Activated CD4-positive, alpha-beta T cell treated with anti-CD3 and anti-CD28 coated beads for 4 hours (primary cell): ENCODE results near the gene ERH.
"Not testable (repeated sequence)": the region's sequence is repeated elsewhere in the genome, so short reads cannot be mapped to it uniquely, and the experiment has no call there.

Experiments used
- DNase-seq, 2 donors: peaks; one replicate each; pipeline ENCODE4 v3.0.0-alpha.2; 2020

The ERH gene

DNA sequence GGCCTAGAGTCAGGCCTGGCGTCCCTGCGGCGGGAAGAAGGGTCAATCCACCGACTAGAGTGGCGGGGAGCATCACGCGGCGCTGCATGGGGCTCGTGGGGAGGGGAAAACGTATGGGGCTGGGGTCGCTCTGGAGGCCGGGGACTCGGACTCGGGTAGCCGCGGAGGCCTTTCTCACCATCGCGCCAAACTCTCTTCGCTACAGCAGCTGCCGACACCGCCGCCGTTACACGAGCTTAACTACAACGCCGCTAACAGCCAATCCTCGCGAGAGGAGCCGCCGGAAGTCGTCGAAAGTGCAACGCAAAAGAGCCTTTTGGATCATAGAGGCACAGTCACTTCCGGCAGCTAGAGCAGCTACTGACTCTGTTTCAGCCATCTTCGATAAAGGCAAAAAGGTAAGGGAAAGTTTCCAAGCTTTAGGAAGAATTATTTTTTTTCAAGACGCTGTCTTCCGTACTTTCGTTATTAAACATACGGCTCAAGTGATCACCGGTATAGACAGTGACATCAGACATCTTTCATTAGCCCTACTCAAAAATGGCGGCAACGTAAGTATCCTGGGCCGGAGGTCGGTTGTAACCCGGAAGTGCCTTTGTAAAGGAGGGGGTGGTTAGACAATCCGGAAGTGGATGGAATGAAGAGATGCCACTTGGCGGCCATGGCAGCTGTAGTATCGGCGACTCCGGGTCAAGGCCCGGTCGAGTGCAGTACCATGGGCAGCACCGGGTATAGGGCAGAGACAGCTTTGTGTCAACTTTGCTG, at the start of gene ERH, which contains the start of gene SLC39A9:
TSS of gene ERH (minus strand) at position 247 of the 765 bp plus-strand sequence. CDS start at position 181, 66 bp downstream.
TSS of gene SLC39A9 (plus strand) at position 640 of the 765 bp plus-strand sequence. CDS start 678 bp downstream, outside the sequence.
- DNase-seq = peak; percentile 91 to 93

DNA sequence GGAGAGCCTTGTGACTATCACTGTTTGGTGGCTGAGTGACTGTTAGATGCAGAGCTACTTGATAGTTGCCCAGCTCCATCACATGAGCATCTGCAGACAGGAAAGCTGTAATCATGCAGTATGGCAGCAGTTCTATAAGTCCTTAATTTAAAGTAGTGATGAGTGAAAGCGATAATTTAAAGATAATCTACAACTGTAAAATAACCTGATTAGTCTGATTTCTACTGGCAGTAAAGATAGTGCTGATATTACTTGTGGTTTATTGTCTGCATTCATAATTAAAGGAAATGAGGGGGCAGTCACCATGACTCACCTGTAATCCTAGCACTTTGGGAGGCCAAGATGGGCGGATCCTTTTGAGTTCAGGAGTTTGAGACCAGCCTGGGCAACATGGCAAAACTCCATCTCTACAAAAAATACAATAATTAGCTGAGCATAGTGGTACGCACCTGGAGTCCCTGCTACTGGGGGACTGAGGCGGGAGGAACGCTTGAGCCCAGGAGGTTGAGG, 45.3 kb upstream of the ERH start:
- no peak for DNase-seq

DNA sequence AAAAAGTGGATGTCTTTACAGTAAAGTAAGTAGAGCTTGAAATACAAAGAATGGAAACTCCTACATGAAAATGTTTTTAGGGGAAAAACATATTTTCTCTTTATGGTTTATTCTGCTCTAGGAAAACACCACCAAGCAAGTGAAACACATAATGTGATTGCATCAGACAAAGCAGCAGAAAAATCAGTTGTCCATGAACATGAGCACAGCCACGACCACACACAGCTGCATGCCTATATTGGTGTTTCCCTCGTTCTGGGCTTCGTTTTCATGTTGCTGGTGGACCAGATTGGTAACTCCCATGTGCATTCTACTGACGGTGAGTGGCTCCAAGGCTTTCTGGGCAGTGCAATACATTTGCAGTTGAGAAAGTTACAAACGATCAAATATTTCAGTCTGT, 43.8 kb upstream of the ERH start:
- no peak for DNase-seq

DNA sequence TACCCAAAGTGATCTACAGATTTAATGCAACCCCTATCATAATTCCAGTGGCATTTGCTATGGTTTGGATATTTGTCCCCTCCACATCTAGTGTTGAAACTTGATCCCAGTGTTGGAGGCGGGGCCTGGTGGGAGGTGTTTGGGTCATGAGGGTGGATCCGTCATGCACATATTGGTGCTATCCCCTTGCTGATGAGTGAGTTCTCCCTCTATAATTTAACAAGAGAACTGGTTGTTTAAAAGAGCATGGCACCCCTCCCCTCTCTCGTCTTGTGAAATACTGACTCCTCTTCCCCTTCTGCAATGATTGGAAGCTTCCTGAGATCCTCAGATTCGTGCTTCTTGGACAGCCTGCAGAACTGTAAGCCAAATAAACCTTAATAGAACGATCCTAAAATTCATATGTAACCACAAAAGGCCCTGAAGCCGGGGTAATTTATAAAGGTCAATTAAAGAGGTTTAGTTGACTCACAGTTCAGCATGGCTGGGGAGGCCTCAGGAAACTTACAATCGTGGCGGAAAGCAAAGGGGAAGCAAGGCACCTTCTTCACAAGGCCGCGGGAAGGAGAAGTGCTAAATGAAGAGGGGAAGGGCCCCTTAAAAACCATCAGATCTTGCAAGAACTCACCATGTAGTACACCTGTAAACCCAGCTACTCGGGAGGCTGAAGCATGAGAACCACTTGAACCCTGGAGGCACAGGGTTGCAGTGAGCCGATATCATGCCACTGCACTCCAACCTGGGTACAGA, 41.6 kb upstream of the ERH start:
- DNase-seq = no peak

DNA sequence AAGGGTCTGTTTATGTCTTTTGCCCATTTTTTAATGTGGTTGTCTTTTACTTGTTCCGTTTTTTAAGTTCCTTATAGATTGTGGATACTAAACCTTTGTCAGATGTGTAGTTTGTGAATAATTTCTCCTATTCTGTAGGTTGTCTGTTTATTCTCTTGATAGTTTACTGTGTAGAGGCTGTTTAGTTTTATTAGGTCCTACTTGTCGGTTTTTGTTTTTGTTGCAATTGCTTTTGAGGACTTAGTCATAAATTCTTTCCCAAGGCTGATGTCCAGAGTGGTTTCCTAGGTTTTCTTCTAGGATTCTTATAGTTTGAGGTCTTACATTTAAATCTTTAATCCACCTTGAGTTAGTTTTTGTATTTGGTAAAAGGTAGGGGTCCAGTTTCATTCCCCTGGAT, 34.3 kb upstream of the ERH start:
- no peak for DNase-seq

DNA sequence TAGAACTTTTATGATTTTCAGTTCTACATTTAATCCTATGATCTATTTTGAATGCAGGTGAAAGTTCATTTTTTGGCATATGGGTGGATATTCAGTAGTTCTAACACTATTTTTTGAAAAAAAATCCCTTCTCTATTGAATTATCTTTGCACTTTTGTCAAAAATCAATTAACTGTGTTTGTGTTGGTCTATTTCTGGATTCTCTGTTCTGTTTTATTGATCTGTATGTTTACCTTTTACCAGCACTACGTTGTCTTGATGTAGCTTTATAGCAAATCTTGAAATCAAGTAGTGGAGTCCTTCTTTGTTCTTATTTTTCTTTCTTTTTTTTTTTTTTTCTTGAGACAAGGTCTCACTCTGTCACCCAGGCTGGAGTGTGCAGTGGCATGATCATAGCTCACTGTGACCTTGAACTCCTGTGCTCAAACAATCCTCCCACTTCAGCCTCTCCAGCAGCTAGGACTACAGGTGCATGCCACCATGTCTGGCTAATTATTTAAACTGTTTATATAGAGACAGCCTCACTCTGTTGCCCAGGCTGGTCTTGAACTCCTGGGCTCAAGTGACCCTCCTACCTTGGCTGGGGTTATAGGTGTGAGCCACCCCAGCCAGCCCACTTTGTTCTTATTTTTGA, 32.3 kb upstream of the ERH start:
- DNase-seq = no peak

DNA sequence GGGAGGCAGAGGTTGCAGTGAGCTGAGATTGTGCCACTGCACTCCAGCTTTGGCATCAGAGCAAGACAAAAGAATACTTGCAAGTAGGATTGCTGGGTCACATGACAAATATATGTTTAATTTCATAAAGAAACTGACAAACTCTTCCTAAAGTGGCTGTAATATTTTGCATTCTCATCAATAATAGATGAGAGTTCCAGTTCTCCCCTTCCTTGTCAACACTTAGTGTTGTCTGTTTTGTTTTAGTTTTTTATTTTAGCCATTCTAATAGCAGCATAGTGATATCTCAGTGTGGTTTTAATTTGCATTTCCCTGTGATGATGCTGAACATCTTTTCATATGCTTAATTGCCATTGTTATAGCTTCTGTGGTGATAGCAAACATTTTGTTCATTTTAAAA, 31.5 kb upstream of the ERH start:
- no peak for DNase-seq

DNA sequence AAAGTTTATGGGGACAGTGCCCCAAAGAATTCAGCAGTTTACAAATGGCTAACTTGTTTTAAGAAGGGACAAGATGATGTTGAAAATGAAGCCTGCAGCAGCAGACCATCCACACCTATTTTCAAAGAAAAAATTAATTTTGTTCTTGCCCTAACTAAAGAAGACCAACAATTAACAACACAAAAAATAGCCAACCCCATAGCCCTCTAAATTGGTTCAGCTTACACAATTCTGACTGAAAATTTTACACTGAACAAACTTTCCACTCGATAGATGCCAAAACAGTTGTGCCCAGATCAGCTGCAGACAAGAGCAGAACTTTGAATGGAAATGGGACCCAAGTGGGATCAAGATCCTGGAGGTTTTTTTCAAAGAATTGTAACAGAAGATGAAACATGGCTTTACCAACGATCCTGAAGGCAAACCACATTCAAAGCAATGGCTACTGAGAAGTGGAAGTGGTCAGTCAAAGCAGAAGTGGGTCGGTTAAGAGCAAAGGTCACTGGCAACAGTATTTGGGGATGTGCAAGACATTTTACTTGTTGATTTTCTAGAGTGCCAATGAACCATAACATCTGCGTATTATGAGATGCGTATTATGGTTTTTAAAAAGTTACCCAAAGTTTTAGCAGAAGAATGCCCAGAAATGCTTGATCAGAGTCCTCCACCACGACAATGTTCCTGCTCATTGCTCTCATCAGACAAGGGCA, 30.3 kb upstream of the ERH start:
- DNase-seq = no peak

DNA sequence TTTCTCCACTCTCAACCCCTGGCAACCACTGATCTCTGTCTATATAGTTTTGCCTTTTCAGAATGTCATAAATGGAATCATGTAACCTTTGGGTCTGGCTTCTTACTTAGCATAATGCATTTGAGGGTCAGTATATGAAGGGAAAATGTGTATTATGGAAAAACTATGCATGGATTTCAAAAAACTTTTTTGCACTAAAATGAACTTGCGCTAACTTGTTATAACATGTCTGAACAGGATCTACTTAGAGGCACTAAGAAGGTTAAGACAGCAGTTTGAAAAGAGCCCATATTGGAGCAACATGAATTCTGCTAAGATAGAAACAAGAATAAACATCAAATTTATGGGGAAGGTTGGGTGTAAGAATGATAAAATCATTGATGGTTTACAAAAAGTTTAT, 29.5 kb upstream of the ERH start:
- no peak for DNase-seq

DNA sequence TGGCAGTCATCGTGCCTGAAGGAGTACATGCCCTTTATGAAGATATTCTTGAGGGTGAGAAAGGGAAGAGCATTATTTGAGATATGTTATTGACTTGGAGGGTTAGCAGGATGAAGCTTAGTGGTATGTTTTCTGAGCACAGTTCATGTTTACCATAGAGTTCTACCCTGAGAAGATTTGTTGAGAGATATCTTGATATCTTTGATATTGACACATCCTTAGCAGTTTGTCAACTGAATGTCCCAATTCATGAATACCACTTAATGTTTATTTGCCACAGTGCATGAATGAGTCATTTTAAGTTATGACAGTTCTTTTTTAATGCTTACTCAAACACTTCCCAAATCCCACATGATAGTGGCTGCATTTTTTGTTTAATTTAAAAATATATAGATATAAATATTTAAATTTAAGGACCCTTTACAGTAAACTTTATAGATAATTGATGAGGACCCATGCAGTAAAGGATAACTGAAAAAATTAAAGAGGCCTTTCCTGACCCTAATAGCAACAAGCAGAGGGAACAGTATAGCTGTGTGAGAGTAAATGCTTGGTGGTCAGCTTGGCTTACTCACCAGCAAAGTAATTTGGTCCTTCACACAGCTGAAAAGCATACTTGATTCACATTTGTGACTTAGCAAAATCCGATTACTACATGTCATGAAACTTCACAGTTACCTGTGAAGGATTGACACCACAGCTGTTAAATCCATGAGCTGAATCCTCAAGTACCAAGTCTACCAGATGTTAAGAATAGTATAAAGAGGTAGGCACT, 26.2 kb upstream of the ERH start:
- DNase-seq = no peak

DNA sequence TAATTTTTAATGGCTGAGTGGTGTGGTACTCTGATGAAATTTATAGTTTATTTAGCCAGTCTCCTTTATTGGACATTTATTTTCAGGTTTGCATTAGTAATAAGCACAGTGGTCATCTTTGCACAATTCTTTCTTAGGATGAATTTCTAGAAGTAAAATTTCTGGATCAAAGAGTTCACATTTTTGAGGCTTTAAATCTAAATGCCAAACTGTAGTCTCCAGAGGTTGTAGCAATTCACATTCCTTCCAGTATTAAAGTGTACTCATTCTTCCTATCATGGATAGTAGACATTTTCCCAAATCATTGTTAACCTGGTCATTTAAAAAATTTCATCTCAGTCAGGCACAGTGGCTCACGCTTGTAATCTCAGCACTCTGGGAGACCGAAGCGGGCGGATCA, 25.2 kb upstream of the ERH start:
- no peak for DNase-seq

DNA sequence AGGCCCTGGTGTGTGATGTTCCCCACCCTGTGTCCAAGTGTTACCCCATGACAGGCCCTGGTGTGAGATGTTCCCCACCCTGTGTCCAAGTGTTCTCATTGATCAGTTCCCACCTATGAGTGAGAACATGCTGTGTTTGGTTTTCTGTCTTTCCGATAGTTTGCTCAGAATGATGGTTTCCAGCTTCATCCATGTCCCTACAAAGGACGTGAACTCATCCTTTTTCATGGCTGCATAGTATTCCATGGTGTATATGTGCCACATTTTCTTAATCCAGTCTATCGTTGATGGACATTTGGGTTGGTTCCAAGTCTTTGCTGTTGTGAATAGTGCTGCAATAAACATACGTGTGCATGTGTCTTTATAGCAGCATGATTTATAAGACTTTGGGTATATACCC, 18.0 kb upstream of the ERH start:
- DNase-seq = not testable (repeated sequence)

DNA sequence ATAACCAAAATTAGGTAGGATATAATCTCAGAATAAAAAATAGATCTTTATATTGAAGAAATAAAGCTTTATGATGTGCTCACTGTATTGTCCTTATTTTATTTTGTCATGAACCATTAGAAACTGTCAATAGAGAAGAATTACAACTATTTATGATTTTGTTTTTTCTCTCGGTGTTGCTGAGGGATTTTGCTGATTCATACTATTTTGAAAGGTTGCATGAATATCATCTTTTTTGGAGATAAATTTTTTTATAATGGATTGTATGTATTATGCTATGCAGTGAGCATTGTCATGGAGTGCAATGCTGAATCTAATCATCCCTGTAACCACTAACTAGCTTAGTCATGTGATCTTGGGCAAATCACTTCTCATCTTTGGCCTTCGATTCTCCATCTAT, 15.4 kb upstream of the ERH start:
- no peak for DNase-seq

DNA sequence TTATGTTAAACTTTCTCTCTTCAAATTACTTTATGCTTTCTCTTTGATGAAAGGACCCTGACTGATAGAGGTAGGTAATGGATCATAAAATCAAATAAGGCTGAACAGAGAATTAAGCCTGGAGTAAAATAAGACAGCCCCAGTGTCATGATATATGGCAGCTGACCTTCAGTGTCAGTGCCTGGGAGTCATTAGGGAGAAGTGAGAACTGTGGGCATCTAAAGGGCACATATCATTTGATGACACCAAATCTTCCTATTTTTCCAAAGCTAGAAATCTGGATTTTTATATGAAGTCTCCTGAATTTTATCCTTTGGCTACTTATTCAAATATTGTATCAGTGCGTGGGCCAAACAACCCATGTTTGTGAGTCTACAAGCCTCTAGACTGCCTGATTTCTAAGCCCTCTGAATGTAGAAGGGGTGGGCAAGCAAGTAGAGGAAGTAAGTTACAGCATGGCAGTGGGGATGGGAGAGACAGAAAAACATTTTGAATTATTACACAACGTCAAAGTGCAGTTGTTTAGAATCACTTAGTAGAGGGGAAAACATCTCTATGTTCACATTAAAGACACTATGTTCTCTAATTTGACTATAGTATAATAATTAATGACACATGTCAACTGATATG, 10.3 kb upstream of the ERH start:
- no peak for DNase-seq

DNA sequence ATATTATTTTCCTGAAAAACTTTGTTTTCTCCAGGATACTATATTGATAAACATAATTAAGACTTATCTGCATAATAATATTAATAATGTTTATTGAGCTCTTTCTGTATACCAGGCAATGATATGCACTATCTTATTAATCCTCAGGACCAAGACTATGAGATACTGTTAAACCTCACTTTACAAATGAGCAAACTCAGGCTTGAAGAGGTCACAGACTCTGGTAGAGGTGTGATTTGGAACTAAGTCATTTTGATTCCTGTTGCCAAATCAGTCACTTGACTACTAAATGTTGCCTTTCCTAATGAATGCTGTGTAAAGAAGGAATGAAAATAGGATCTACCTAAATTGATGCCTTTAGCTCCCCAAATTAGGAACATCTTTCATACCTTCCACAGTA, 7.7 kb upstream of the ERH start:
- DNase-seq = no peak

DNA sequence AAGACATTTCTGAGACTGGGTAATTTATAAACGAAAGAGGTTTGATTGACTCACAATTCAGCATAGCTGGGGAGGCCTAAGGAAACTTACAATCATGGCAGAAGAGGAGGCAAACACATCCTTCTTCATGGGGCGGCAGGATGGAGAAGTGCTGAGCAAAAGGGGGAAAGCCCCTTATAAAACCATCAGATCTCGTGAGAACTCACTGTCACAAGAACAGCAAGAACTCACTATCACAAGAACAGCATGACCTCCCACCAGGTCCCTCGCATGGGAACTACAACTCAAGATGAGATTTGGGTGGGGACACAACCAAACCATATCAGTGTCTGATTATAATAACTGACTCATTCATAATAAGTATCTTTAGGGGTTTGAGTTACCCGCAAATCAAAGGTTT, 6.8 kb upstream of the ERH start:
- no peak for DNase-seq

DNA sequence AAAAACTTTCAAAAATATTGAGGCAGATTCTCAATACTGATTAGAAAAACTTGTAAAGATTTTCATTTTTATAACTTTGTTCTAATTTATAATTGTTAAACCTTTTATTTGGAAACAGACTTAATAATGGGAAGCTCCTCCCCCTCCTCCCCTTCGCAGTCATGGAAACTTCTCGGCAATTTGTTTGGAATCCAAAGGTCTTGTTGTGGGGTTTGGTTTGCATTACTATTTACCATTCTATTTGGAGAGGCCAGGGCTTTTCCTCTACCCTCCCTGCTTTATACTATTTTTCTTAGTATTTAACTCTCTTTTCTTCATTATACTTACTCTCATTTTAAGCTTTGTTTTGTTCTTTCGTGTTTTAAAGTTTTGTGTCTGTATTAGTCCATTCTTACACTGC, 6.4 kb upstream of the ERH start:
- no peak for DNase-seq

DNA sequence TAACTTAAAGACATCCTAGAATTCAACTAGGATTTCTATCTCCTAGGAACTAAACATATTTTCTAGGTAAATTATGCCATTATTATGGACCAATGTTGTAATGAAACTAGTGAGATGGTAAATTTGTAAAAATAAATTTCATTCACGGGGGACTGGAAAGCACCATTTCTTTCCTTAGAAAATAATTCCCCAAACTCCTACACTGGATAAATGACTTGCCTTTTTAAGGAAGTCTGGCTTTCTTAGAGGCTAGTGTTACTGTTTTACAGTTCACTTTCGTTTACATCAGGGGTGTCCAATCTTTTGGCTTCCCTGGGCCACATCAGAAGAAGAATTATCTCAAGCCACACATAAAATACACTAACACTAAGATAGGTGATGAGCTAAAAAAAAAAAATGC, 3.7 kb upstream of the ERH start:
- DNase-seq = no peak

DNA sequence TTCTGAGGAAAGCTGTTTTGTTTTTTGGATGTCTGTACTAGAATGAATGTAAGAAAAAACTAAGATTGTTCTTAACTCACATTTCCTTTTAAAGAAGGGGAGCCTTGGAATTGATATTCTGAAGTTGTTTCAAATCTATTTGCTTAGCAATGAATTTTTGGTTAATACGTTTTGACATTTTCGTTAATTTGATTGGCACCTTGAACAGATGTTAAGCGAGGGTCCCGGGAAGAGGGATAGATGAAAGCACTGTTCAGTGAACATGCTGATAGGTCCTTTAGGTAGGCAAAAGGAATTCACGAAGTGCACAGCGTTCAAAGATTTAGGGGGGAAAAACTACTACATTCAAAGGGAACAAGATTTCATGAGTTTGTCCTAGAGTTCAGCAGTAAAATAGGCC, 2.1 kb upstream of the ERH start:
- DNase-seq = no peak

DNA sequence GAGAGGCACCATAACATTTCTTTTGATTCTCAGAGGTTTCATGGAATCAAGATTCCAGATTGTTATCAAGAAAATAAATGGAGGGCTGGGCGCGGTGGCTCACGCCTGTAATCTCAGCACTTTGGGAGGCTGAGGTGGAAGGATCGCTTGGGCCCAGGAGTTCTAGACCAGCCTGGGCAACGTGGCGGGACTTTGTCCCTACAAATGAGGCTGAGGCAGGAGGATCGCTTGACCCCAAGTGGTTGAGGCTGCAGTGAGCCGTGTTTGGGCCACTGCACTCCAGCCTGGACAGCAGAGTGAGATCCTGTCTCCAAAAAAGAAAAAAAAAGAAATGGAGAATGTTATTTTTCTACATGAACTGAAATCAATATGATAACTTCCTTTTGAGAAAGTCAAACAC, 1.7 kb upstream of the ERH start:
- no peak for DNase-seq

DNA sequence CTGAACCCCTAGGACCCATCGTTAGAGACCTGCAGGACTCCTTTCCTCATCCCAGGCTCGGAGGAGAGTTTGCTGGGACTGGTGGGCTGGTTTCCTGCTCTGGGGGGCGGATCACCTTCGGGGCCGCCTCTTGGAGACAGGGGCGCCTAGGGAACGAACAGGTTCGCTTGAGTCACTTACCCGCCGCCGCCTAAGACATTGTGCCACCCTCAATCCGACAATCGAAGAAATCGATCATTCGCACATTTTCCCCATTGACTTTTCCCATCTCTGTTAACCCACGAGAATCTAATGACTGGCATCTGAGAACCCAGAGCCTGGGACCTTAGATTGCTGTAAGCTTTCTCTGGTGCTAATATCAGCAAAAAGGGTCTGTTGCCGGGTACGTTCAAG, 715 bp upstream of the ERH start:
- DNase-seq = no peak

DNA sequence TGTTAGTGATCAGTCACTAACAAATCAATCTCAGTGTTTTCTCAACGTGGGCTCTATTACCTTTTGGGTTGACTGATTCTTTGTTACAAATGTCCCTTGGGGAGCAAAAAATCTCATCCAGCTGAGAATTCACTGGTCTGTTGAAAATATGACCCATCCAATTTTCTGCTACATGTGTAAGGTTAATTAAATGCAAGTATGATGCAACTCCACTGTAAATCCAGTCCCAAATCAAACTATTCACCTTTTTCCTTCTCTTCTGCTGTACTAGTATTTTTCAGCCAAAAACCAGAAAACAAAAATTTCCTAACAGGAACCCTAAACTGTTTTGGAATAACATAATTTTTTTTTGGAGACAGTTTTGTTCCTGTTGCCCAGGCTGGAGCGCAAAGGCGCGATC, 2.2 kb downstream of the ERH start:
- DNase-seq = no peak
